Rectal smooth muscle tissue (tissue), 1 donor: ENCODE data around the gene CDH11.

Source experiments
- H3K27ac ChIP-seq: one replicate; pipeline ENCODE4 v1.7.0; 2013; ENCODE audit warnings: low read depth, low read length, inconsistent platforms
- H3K27me3 ChIP-seq: one replicate; pipeline ENCODE4 v1.7.0; 2013; ENCODE audit warnings: low read length; ENCODE audit not compliant: control insufficient read depth, insufficient read depth
- H3K36me3 ChIP-seq: one replicate; pipeline ENCODE4 v1.7.0; 2013; ENCODE audit warnings: low read length; ENCODE audit not compliant: control insufficient read depth, insufficient read depth
- H3K4me1 ChIP-seq: one replicate; pipeline ENCODE4 v1.7.0; 2013; ENCODE audit warnings: low read length; ENCODE audit not compliant: control insufficient read depth, insufficient read depth
- H3K4me3 ChIP-seq: one replicate; pipeline ENCODE4 v1.7.0; 2013; ENCODE audit warnings: low read length
- H3K9ac ChIP-seq: one replicate; pipeline ENCODE4 v1.7.0; 2013; ENCODE audit warnings: low read length

The CDH11 gene

DNA sequence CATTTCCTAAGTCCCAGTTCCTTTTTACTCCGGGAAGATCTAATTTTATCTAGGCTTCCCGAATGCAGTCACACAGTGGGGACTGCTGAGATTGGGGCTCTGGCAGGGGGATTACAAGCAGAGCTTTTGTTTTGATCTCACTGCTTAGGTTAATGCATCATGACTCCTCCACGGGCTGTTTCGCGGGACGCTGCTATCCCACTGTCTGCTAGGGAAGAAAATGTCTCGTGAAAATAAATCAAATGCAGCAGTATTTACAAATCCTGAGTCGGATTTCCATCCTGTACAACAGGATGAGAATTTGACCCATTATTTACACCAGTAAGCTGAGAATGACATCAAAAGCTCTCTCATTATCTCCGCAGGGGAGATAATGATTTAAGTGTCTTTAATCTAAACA lies 83.8 kb downstream of the CDH11 start:
- no peaks in the 10 kb centered on the region for H3K36me3 ChIP-seq
- H3K4me3 ChIP-seq: no peak overlapping the region
- H3K4me1 ChIP-seq: peaks cover 2% of the 10 kb centered on the region
- no peak overlapping the region for H3K9ac ChIP-seq
- H3K27ac ChIP-seq: no peak overlapping the region
- no peaks in the 10 kb centered on the region for H3K27me3 ChIP-seq

DNA sequence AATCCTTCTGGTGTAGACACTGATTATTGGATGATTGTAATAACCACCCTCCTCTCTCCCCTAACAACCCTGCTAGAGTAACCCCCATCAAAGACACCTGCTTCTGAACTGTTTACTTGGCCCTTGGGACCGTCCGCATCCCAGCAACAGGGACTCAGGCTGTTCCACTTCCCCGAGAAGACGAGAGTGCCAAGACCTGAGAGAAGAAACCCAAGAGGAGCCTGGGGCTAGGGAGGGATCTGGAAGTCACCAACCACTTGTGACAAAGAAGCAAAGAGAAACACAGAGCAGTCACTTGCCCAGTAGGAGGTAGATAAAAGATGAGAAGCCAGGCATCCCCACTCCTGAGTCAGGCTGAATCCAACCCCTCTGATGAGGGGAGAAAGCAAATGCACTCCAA lies 84.3 kb downstream of the CDH11 start:
- H3K4me3 ChIP-seq: no peak overlapping the region
- peaks cover 2% of the 10 kb centered on the region for H3K4me1 ChIP-seq
- no peak overlapping the region for H3K27ac ChIP-seq
- H3K36me3 ChIP-seq: no peaks in the 10 kb centered on the region
- no peak overlapping the region for H3K9ac ChIP-seq
- no peaks in the 10 kb centered on the region for H3K27me3 ChIP-seq

DNA sequence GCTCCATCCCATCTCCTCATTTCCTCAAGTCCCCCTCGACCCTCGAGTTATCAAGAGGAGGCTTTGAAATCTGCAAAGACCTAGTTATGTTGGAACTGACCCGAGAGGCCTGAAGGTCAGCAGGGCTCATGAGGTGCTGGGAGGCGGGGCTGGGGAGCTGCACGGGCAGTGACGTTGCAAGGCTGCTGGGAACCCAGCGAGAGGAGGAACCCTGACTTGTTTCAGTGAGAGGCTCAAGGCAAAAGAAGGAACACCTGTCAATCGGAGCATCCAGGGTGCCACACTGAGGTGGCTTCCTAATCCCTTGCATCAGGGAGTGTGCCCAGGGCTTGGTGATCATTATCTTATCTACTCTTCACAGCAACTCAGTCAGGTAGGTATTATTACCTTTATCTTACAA lies 86.9 kb downstream of the CDH11 start:
- no peak overlapping the region for H3K9ac ChIP-seq
- H3K36me3 ChIP-seq: no peaks in the 10 kb centered on the region
- no peak overlapping the region for H3K27ac ChIP-seq
- peaks cover 2% of the 10 kb centered on the region for H3K4me1 ChIP-seq
- no peak overlapping the region for H3K4me3 ChIP-seq
- H3K27me3 ChIP-seq: no peaks in the 10 kb centered on the region

DNA sequence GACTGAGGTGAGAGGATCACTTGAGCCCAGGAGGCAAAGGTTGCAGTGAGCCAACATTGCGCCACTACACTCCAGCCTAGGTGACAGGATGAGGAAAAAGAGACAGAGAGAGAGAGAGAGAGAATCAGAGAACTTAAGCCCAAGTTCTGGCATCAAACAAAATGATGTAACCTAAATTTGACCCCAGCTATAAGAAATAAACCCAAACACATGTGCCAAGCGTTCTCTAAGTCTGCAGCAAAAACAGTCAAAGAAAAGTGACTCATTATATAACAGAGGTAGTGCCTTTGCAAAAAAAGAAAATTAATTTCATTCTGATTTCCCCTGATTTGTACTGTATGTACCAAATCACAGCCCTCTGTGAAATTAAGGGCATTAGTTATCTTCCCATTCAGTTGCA lies 89.5 kb downstream of the CDH11 start:
- H3K36me3 ChIP-seq: no peaks in the 10 kb centered on the region
- H3K27ac ChIP-seq: no peak overlapping the region
- H3K27me3 ChIP-seq: no peaks in the 10 kb centered on the region
- H3K4me3 ChIP-seq: no peak overlapping the region
- H3K9ac ChIP-seq: no peak overlapping the region
- no peaks in the 10 kb centered on the region for H3K4me1 ChIP-seq

DNA sequence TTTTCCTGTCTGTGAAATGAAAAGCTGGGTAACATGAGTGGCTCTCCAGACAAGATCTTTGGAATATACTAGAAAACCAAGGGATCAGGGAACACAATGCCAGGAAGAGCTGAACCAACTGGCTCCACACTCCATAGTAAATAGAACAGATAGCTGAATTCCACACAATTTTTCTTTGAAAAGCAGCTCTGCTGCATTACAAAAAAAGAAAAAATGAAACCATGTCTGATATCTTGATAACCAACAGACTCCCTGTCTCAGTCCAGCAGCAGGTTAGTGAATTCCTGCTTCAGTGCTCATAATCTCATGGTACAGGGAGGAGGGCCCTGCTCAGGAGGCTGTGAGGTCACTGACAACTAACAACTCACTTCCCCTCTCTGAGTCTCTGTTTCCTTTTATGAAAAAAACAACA lies 97.1 kb downstream of the CDH11 start:
- H3K27me3 ChIP-seq: no peaks in the 10 kb centered on the region
- no peak overlapping the region for H3K27ac ChIP-seq
- no peak overlapping the region for H3K9ac ChIP-seq
- peaks cover 2% of the 10 kb centered on the region for H3K4me1 ChIP-seq
- no peaks in the 10 kb centered on the region for H3K36me3 ChIP-seq
- H3K4me3 ChIP-seq: no peak overlapping the region

DNA sequence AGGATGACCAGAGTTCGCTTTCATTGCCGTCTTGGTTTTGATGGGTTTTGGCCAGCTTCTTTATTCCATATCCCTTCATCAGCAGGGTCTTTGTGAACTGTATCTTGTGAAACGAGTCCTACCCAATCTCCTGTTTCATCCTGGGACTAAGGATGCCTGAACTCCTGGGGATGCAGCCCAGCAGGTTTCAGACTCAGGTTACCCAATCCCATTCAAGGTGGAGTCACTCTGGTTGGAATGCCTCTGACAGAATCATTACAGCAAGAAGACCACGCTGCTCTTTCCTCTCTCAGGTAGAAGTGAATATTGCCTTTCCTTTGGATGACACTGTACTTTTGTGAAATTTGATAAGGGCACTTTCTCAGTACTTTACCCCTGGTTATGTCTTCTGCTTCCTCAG lies 98.1 kb downstream of the CDH11 start:
- H3K4me1 ChIP-seq: peaks cover 2% of the 10 kb centered on the region
- no peak overlapping the region for H3K4me3 ChIP-seq
- H3K27me3 ChIP-seq: no peaks in the 10 kb centered on the region
- no peak overlapping the region for H3K9ac ChIP-seq
- no peaks in the 10 kb centered on the region for H3K36me3 ChIP-seq
- H3K27ac ChIP-seq: no peak overlapping the region

DNA sequence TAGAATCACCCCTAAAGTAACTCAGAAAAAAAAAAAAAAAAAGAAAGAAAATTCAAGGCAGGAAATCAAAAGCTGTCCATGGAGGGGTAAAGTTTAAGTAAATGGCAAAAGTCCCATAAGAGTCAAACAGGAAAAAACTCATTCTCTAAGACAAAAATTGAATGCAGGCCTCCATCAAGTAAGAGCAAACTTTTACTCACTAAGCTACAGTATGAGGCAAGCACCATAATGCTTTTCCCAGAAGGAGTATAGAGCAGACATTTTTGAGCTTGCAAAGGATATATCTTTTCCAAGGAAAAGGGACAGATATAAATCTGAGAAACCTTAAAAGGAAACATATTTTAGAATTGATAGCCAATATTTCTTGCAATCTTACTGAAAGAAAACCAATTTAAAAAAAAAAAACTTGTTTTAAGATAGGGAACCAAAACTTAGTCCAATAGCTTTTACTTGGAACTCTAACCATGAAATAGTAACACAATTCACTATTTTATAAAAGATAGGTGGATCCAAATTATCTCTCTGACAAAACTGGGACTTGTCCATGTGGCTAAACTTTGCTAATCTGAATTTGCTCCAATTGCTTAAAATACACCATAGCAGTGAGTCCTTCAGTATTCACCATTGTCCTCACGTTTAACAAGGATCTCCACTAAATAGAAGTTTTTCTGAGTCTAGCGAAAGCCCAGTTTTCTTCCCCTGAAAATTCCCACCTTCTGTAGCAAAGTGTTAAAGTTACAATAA lies 99.8 kb downstream of the CDH11 start:
- H3K4me3 ChIP-seq: no peak overlapping the region
- peaks cover 2% of the 10 kb centered on the region for H3K4me1 ChIP-seq
- no peak overlapping the region for H3K9ac ChIP-seq
- H3K27me3 ChIP-seq: no peaks in the 10 kb centered on the region
- H3K36me3 ChIP-seq: no peaks in the 10 kb centered on the region
- no peak overlapping the region for H3K27ac ChIP-seq

DNA sequence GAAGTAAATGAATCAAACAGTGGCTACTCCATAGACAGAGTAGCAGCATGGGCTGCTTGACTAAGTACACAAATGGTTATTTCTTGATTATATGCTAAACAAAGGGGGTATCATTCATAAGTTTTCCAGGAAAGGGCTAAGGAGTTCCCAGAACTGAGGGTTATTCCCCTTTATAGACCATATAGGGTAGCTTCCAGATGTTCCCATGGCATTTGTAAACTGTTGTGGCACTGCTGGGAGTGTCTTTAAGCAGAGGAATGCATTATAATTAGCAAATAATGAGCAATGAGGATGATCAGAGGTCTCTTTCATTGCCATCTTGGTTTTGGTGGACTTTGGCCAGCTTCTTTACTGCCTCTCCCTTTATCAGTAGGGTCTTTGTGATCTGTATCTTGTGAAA lies 105.1 kb downstream of the CDH11 start:
- H3K36me3 ChIP-seq: no peaks in the 10 kb centered on the region
- no peak overlapping the region for H3K9ac ChIP-seq
- no peak overlapping the region for H3K4me3 ChIP-seq
- H3K4me1 ChIP-seq: no peaks in the 10 kb centered on the region
- H3K27me3 ChIP-seq: no peaks in the 10 kb centered on the region
- H3K27ac ChIP-seq: no peak overlapping the region

DNA sequence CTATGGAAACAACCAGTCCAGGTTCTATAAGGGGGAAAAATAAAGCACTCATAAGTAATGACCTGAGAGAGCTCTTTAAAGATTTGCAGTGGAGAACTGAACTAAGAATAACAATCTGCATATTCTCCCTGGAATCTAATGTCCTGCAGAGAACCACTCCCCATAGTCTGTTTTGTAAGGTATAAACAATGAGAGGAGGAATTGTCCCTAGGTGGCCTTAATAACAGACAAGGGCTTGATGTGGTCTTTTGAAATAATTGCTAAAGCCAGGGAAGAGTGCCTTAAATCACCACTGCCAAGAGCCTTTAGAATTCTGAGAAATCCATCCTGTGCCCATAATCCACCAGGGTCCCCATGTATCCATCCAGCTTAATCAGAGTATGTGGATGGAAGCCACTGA lies 106.3 kb downstream of the CDH11 start:
- H3K9ac ChIP-seq: no peak overlapping the region
- H3K27ac ChIP-seq: no peak overlapping the region
- no peaks in the 10 kb centered on the region for H3K4me1 ChIP-seq
- H3K36me3 ChIP-seq: no peaks in the 10 kb centered on the region
- H3K4me3 ChIP-seq: no peak overlapping the region
- no peaks in the 10 kb centered on the region for H3K27me3 ChIP-seq

DNA sequence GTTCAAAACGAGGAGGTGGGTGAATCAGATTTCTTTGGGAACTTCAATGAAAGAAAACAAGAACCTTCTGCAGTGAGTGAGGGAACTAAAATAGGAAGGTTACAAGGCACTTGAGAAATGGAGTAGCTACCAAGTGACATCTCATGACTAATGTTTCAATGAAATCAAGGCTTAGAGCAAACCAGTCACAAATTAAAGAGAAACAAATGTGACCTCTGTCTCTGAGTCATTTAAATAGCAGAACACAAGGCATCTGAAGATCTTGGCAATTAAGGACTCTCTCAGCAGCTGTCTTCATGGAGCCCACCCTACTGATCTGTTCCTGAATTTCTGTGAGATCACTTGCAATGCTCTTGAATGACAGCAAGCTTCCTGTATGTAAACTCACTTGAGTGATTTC lies 109.5 kb downstream of the CDH11 start:
- H3K27ac ChIP-seq: no peak overlapping the region
- H3K9ac ChIP-seq: no peak overlapping the region
- no peaks in the 10 kb centered on the region for H3K27me3 ChIP-seq
- H3K36me3 ChIP-seq: no peaks in the 10 kb centered on the region
- H3K4me1 ChIP-seq: no peaks in the 10 kb centered on the region
- H3K4me3 ChIP-seq: no peak overlapping the region

DNA sequence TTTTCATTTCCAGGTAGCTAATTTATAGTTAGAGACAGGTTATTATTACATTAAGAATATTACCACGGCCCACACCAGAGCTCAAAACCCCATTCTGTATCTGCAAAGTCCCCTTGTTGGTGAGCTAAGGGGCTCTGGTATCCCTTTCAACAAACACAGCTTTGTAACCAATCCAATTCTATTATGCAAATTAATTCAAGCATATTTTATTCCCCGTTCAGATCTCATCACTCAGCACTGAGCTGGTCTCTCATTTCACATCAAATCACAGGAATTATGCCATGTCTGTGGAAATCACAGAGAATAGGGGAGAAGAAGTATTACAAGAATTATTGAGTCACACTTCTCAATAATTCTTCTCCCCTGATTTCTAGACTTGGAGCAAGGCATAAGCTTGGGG lies 111.7 kb downstream of the CDH11 start:
- H3K4me1 ChIP-seq: no peaks in the 10 kb centered on the region
- H3K9ac ChIP-seq: no peak overlapping the region
- no peak overlapping the region for H3K27ac ChIP-seq
- no peaks in the 10 kb centered on the region for H3K27me3 ChIP-seq
- H3K36me3 ChIP-seq: no peaks in the 10 kb centered on the region
- H3K4me3 ChIP-seq: no peak overlapping the region

DNA sequence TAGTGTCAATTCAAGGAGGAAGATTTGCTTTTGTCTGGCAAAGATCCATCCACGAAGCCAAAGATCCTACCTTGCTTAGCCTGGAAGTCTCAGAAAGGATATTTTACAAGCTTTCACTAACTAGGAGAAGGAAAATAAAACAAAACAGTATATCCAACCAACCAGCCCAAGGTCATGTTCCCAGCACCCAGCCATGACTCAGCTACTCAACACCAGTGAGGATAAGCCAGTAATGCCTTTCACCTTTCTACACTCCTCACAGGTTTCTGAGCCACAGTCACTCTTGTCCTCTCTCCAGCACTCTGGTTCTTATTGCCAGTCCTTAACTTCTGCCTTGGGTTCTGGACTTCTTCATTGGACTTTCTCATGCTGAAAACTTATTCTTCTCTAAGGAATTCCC lies 116.2 kb downstream of the CDH11 start:
- Histone ChIP-seq H3K4me1 (no peaks in the 10 kb centered on the region), H3K4me3 (no peak overlapping the region), H3K36me3 (no peaks in the 10 kb centered on the region)

DNA sequence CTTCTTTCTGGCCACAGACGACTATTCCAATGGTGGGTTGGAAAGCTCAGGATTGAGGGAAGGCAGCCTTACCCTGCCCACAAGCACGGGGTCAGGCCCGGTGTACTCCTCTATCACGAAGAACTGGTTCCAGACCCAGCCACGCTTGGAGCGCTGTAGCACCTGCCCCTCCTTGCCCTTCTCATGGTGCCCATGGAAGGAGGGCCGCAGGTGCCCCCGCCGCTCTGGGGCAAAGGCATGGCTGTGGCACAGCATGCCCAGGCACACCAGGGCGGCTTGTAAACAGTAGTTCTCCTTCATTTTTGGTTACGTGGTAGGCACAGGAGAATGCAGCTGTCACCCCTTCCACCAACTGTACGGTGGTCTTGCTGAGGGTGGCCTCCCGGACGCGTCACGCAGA lies 117.3 kb downstream of the CDH11 start:
- H3K27ac ChIP-seq: no peak overlapping the region
- no peaks in the 10 kb centered on the region for H3K4me1 ChIP-seq
- no peak overlapping the region for H3K9ac ChIP-seq
- no peaks in the 10 kb centered on the region for H3K36me3 ChIP-seq
- no peak overlapping the region for H3K4me3 ChIP-seq
- H3K27me3 ChIP-seq: no peaks in the 10 kb centered on the region

More for the DNA sequence above, 116.2 kb downstream of the CDH11 start:
- Histone ChIP-seq H3K9ac (no peak overlapping the region), H3K27me3 (no peaks in the 10 kb centered on the region), H3K27ac (no peak overlapping the region)
